ENCODE data around the gene GLS.
"Not testable (repeated sequence)": the region's sequence is repeated elsewhere in the genome, so short reads cannot be mapped to it uniquely, and the experiment has no call there.

The GLS gene

DNA sequence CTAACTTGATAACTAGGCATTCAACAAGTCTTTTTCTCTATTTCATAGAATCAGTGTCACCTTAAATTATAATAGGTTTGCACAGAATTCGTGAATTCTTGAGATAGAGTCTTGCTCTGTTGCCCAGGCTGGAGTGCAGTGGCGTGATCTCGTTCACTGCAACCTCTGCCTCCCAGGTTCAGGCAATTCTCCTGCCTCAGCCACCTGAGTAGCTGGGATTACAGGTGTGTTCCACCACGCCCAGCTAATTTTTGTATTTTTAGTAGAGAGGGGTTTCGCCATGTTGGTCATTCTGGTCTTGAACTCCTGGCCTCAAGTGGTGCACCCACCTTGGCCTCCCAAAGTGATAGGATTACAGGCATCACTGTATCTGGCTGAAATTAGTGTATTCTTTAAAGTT, 80.5 kb downstream of the GLS start:
- H3K27me3 ChIP-seq (ENCODE audit: low read depth, low read length); H3K9me3 ChIP-seq (ENCODE audit: control insufficient read depth in 1 of 2, low read length in 2 of 2); H3K27ac ChIP-seq (ENCODE audit: low read length); H3K4me3 ChIP-seq (ENCODE audit: low read depth in 1 of 2, low read length in 2 of 2); H3K4me1 ChIP-seq (ENCODE audit: control insufficient read depth in 1 of 2, insufficient read depth in 2 of 2, low read length in 2 of 2): not testable (repeated sequence)
- peaks cover 45 to 52% of the 10 kb centered on the region in 2 donors for H3K36me3 ChIP-seq (ENCODE audit: control insufficient read depth in 1 of 2, insufficient read depth in 2 of 2, low read length in 2 of 2)

GRCh38 chr2:190961918-190962487, 81.4 kb downstream of the GLS start:
- H3K4me3 ChIP-seq (ENCODE audit: low read depth in 1 of 2, low read length in 2 of 2): no peak overlapping the region
- peaks cover 49 to 58% of the 10 kb centered on the region in 2 donors for H3K36me3 ChIP-seq (ENCODE audit: control insufficient read depth in 1 of 2, insufficient read depth in 2 of 2, low read length in 2 of 2)
- H3K9me3 ChIP-seq (ENCODE audit: control insufficient read depth in 1 of 2, low read length in 2 of 2): no peaks in the 10 kb centered on the region
- H3K27me3 ChIP-seq (ENCODE audit: low read depth, low read length): no peaks in the 10 kb centered on the region
- no peak overlapping the region for H3K27ac ChIP-seq (ENCODE audit: low read length)
- peaks cover 0 to 7% of the 10 kb centered on the region in 2 donors for H3K4me1 ChIP-seq (ENCODE audit: control insufficient read depth in 1 of 2, insufficient read depth in 2 of 2, low read length in 2 of 2)

- Histone ChIP-seq H3K9me3 (ENCODE audit: control insufficient read depth in 1 of 2, low read length in 2 of 2) (no peaks in the 10 kb centered on the region), H3K4me3 (ENCODE audit: low read depth in 1 of 2, low read length in 2 of 2) (no peak overlapping the region), H3K36me3 (ENCODE audit: control insufficient read depth in 1 of 2, insufficient read depth in 2 of 2, low read length in 2 of 2) (peaks cover 49 to 69% of the 10 kb centered on the region in 2 donors), H3K27me3 (ENCODE audit: low read depth, low read length) (no peaks in the 10 kb centered on the region), H3K4me1 (ENCODE audit: control insufficient read depth in 1 of 2, insufficient read depth in 2 of 2, low read length in 2 of 2) (peaks cover 0 to 7% of the 10 kb centered on the region in 2 donors), H3K27ac (ENCODE audit: low read length) (no peak overlapping the region)
Observed at GRCh38 chr2:190963088-190963487, 82.5 kb downstream of the GLS start.

- H3K4me1 ChIP-seq (ENCODE audit: control insufficient read depth in 1 of 2, insufficient read depth in 2 of 2, low read length in 2 of 2): peaks cover 0 to 7% of the 10 kb centered on the region in 2 donors
- no peaks in the 10 kb centered on the region for H3K27me3 ChIP-seq (ENCODE audit: low read depth, low read length)
- no peak overlapping the region for H3K4me3 ChIP-seq (ENCODE audit: low read depth in 1 of 2, low read length in 2 of 2)
- H3K27ac ChIP-seq (ENCODE audit: low read length): no peak overlapping the region
- H3K36me3 ChIP-seq (ENCODE audit: control insufficient read depth in 1 of 2, insufficient read depth in 2 of 2, low read length in 2 of 2): peaks cover 52 to 78% of the 10 kb centered on the region in 2 donors
- H3K9me3 ChIP-seq (ENCODE audit: control insufficient read depth in 1 of 2, low read length in 2 of 2): no peaks in the 10 kb centered on the region
Observed at GRCh38 chr2:190964170-190964795, 83.7 kb downstream of the GLS start.

- Histone ChIP-seq H3K4me3 (ENCODE audit: low read depth in 1 of 2, low read length in 2 of 2) (no peak overlapping the region), H3K9me3 (ENCODE audit: control insufficient read depth in 1 of 2, low read length in 2 of 2) (no peaks in the 10 kb centered on the region), H3K27me3 (ENCODE audit: low read depth, low read length) (no peaks in the 10 kb centered on the region), H3K27ac (ENCODE audit: low read length) (no peak overlapping the region), H3K36me3 (ENCODE audit: control insufficient read depth in 1 of 2, insufficient read depth in 2 of 2, low read length in 2 of 2) (peaks cover 62 to 89% of the 10 kb centered on the region in 2 donors), H3K4me1 (ENCODE audit: control insufficient read depth in 1 of 2, insufficient read depth in 2 of 2, low read length in 2 of 2) (peaks cover 0 to 7% of the 10 kb centered on the region in 2 donors)
Observed at GRCh38 chr2:190965580-190966222, 85.1 kb downstream of the GLS start.

- Histone ChIP-seq H3K9me3 (ENCODE audit: control insufficient read depth in 1 of 2, low read length in 2 of 2) (no peaks in the 10 kb centered on the region), H3K36me3 (ENCODE audit: control insufficient read depth in 1 of 2, insufficient read depth in 2 of 2, low read length in 2 of 2) (peaks cover 52 to 88% of the 10 kb centered on the region in 2 donors)
Observed at GRCh38 chr2:190968522-190968921, 87.9 kb downstream of the GLS start.

GRCh38 chr2:190970160-190970559, 89.5 kb downstream of the GLS start:
- H3K36me3 ChIP-seq (ENCODE audit: control insufficient read depth in 1 of 2, insufficient read depth in 2 of 2, low read length in 2 of 2): peaks cover 54 to 89% of the 10 kb centered on the region in 2 donors
- no peak overlapping the region for H3K27ac ChIP-seq (ENCODE audit: low read length)

More at GRCh38 chr2:190968522-190968921, 87.9 kb downstream of the GLS start:
- H3K27me3 ChIP-seq (ENCODE audit: low read depth, low read length): no peaks in the 10 kb centered on the region
- H3K4me3 ChIP-seq (ENCODE audit: low read depth in 1 of 2, low read length in 2 of 2): no peak overlapping the region
- no peaks in the 10 kb centered on the region for H3K4me1 ChIP-seq (ENCODE audit: control insufficient read depth in 1 of 2, insufficient read depth in 2 of 2, low read length in 2 of 2)
- no peak overlapping the region for H3K27ac ChIP-seq (ENCODE audit: low read length)

DNA sequence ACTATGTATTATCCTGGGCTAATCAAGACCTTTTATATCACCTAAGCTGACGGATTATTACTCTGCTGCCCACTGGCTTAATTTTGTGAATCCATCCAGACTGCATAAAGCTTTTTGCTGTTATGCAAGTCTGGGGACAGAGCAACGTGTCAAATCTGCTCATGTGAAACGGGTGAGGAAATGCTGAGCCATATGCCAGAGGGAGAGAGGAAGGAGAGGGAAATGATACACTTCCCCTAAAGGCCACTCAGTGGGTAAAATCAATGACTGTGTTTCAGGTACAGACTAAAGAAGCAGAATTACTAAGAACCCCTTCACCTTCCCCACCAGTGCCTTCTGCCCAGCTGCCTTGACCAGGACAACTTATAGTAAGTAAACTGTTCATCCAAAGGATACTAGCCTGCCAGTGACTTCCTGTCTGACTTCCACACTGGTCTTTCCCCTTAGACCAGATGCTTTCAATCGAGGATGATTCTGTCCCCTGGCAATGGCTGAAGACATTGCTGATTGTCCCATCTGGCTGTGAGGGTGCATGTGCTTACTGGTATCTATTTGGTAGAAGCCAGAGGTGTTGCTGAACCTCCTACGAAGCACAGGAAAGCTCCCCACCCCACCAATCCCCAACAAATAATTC, 90.4 kb downstream of the GLS start:
- H3K27me3 ChIP-seq (ENCODE audit: low read depth, low read length): no peaks in the 10 kb centered on the region
- no peak overlapping the region for H3K4me3 ChIP-seq (ENCODE audit: low read depth in 1 of 2, low read length in 2 of 2)
- peaks cover 54 to 89% of the 10 kb centered on the region in 2 donors for H3K36me3 ChIP-seq (ENCODE audit: control insufficient read depth in 1 of 2, insufficient read depth in 2 of 2, low read length in 2 of 2)
- H3K9me3 ChIP-seq (ENCODE audit: control insufficient read depth in 1 of 2, low read length in 2 of 2): no peaks in the 10 kb centered on the region
- H3K27ac ChIP-seq (ENCODE audit: low read length): no peak overlapping the region
- H3K4me1 ChIP-seq (ENCODE audit: control insufficient read depth in 1 of 2, insufficient read depth in 2 of 2, low read length in 2 of 2): peaks cover 0 to 3% of the 10 kb centered on the region in 2 donors

More at GRCh38 chr2:190970160-190970559, 89.5 kb downstream of the GLS start:
- Histone ChIP-seq H3K9me3 (ENCODE audit: control insufficient read depth in 1 of 2, low read length in 2 of 2) (no peaks in the 10 kb centered on the region), H3K4me1 (ENCODE audit: control insufficient read depth in 1 of 2, insufficient read depth in 2 of 2, low read length in 2 of 2) (peaks cover 0 to 3% of the 10 kb centered on the region in 2 donors), H3K4me3 (ENCODE audit: low read depth in 1 of 2, low read length in 2 of 2) (no peak overlapping the region), H3K27me3 (ENCODE audit: low read depth, low read length) (no peaks in the 10 kb centered on the region)

DNA sequence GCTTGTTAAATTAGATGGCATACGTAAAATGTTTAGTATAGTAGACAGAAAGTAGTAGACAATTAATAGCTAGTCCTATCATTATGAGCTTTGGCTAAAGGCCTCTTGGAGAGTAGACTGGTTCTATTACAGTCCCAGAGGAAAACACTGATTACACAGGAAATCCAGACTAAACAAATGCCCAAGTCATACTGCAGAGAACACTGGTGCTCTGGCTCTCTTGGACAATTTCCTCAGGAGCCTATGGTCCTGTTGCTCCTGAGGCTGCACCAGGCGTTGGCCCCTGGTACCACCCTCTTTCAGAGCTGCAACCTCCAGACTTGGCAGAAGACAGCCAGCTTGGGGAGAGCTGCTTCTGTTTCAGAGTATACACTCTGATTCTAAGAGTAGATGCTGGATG, 91.6 kb downstream of the GLS start:
- Histone ChIP-seq H3K4me1 (ENCODE audit: control insufficient read depth in 1 of 2, insufficient read depth in 2 of 2, low read length in 2 of 2) (peaks cover 0 to 3% of the 10 kb centered on the region in 2 donors), H3K4me3 (ENCODE audit: low read depth in 1 of 2, low read length in 2 of 2) (no peak overlapping the region), H3K36me3 (ENCODE audit: control insufficient read depth in 1 of 2, insufficient read depth in 2 of 2, low read length in 2 of 2) (peaks cover 58 to 91% of the 10 kb centered on the region in 2 donors), H3K27ac (ENCODE audit: low read length) (no peak overlapping the region), H3K27me3 (ENCODE audit: low read depth, low read length) (no peaks in the 10 kb centered on the region), H3K9me3 (ENCODE audit: control insufficient read depth in 1 of 2, low read length in 2 of 2) (no peaks in the 10 kb centered on the region)

DNA sequence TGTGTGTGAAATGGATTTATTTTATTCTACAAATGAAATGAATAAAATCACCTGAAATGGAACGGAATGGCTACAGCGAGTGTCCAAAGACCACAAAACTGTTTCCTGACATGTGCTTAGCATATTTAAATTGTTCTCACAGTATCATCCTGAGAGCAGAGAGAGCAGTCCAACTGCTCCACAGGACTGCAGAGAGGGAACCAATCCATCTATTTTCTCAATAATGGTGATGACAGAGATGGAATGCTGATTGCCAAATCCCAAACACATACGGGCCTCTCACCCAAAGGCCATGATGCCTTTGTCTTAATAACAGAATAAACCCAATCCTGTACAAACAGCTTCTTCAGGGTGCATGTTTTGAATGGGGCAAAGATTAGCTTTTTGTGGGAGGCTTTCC, 92.2 kb downstream of the GLS start:
- Histone ChIP-seq H3K36me3 (ENCODE audit: control insufficient read depth in 1 of 2, insufficient read depth in 2 of 2, low read length in 2 of 2) (peaks cover 63 to 90% of the 10 kb centered on the region in 2 donors), H3K27ac (ENCODE audit: low read length) (no peak overlapping the region), H3K4me1 (ENCODE audit: control insufficient read depth in 1 of 2, insufficient read depth in 2 of 2, low read length in 2 of 2) (peaks cover 0 to 3% of the 10 kb centered on the region in 2 donors), H3K27me3 (ENCODE audit: low read depth, low read length) (no peaks in the 10 kb centered on the region), H3K4me3 (ENCODE audit: low read depth in 1 of 2, low read length in 2 of 2) (no peak overlapping the region), H3K9me3 (ENCODE audit: control insufficient read depth in 1 of 2, low read length in 2 of 2) (no peaks in the 10 kb centered on the region)

GRCh38 chr2:190973262-190973661, 92.6 kb downstream of the GLS start:
- Histone ChIP-seq H3K36me3 (ENCODE audit: control insufficient read depth in 1 of 2, insufficient read depth in 2 of 2, low read length in 2 of 2) (peaks cover 67 to 90% of the 10 kb centered on the region in 2 donors), H3K4me1 (ENCODE audit: control insufficient read depth in 1 of 2, insufficient read depth in 2 of 2, low read length in 2 of 2) (peaks cover 0 to 3% of the 10 kb centered on the region in 2 donors), H3K27me3 (ENCODE audit: low read depth, low read length) (no peaks in the 10 kb centered on the region), H3K27ac (ENCODE audit: low read length) (no peak overlapping the region), H3K4me3 (ENCODE audit: low read depth in 1 of 2, low read length in 2 of 2) (no peak overlapping the region), H3K9me3 (ENCODE audit: control insufficient read depth in 1 of 2, low read length in 2 of 2) (no peaks in the 10 kb centered on the region)

All from muscle layer of duodenum (tissue), 2 donors.